H9 (cell line): ENCODE results near the gene RRP15. TPM values are rescaled to one million over a fixed set of nuclear protein-coding genes. Genes with fewer than 3 reads are reported as not detected.

Source experiments
- DNase-seq: peaks from one replicate; pipeline ENCODE4 v3.0.0-alpha.2; 2017
- H2AFZ ChIP-seq: one replicate; pipeline ENCODE4 v1.6.1; 2013; ENCODE audit warnings: mild to moderate bottlenecking, low read length, control low read depth, moderate library complexity
- H2AK5ac ChIP-seq: 2 replicates; pipeline ENCODE4 v1.6.1; 2013; ENCODE audit warnings: low read length, control low read depth, mixed read lengths; ENCODE audit not compliant: insufficient read length
- H2BK120ac ChIP-seq: one replicate; pipeline ENCODE4 v1.6.1; 2013; ENCODE audit warnings: low read depth, mild to moderate bottlenecking, low read length, control low read depth, inconsistent platforms; ENCODE audit not compliant: poor library complexity, severe bottlenecking
- H2BK12ac ChIP-seq: 2 replicates; pipeline ENCODE4 v1.6.1; 2013; ENCODE audit warnings: low read length, control low read depth, mixed read lengths, low read depth; ENCODE audit not compliant: insufficient read length
- H2BK15ac ChIP-seq: 2 replicates; pipeline ENCODE4 v1.6.1; 2013; ENCODE audit warnings: low read depth, low read length, control low read depth
- H2BK20ac ChIP-seq: one replicate; pipeline ENCODE4 v1.6.1; 2013; ENCODE audit warnings: low read depth, mild to moderate bottlenecking, low read length, control low read depth, inconsistent platforms; ENCODE audit not compliant: poor library complexity, severe bottlenecking
- H2BK5ac ChIP-seq: 2 replicates; pipeline ENCODE4 v1.6.1; 2013; ENCODE audit warnings: low read length, control low read depth, mixed read lengths; ENCODE audit not compliant: insufficient read length
- H3K14ac ChIP-seq: 2 replicates; pipeline ENCODE4 v1.6.1; 2013; ENCODE audit warnings: low read length, control low read depth; ENCODE audit not compliant: insufficient read depth
- H3K18ac ChIP-seq: 2 replicates; pipeline ENCODE4 v1.6.1; 2013; ENCODE audit warnings: low read depth, mild to moderate bottlenecking, mixed read lengths, low read length, control low read depth; ENCODE audit not compliant: insufficient read length
- H3K23ac ChIP-seq: 2 replicates; pipeline ENCODE4 v1.6.1; 2013; ENCODE audit warnings: low read length, control low read depth, mixed read lengths, low read depth; ENCODE audit not compliant: insufficient read length
- H3K23me2 ChIP-seq: 2 replicates; pipeline ENCODE4 v1.6.1; 2013; ENCODE audit warnings: low read depth, mild to moderate bottlenecking, mixed read lengths, low read length, control low read depth; ENCODE audit not compliant: insufficient read length, poor library complexity, severe bottlenecking
- H3K27ac ChIP-seq: 2 replicates; pipeline ENCODE4 v1.5.1; 2013; ENCODE audit warnings: low read length, control low read depth, mixed read lengths, low read depth; ENCODE audit not compliant: insufficient read length
- H3K27me3 ChIP-seq: 2 replicates; pipeline ENCODE4 v1.6.1; 2013; ENCODE audit warnings: low read length, control low read depth, inconsistent platforms; ENCODE audit not compliant: insufficient read depth
- H3K4ac ChIP-seq: 2 replicates; pipeline ENCODE4 v1.6.1; 2013; ENCODE audit warnings: low read depth, mild to moderate bottlenecking, control low read depth, inconsistent platforms, low read length, moderate library complexity
- H3K4me1 ChIP-seq: 2 replicates; pipeline ENCODE4 v1.6.1; 2013; ENCODE audit warnings: low read length, control low read depth, inconsistent platforms; ENCODE audit not compliant: insufficient read depth
- H3K4me2 ChIP-seq: 2 replicates; pipeline ENCODE4 v1.6.1; 2013; ENCODE audit warnings: low read length, control low read depth, mixed read lengths; ENCODE audit not compliant: insufficient read length, insufficient read depth
- H3K56ac ChIP-seq: 2 replicates; pipeline ENCODE4 v1.6.1; 2013; ENCODE audit warnings: low read depth, mild to moderate bottlenecking, mixed read lengths, low read length, control low read depth; ENCODE audit not compliant: insufficient read length
- H3K79me1 ChIP-seq: 2 replicates; pipeline ENCODE4 v1.6.1; 2013; ENCODE audit warnings: low read depth, mild to moderate bottlenecking, moderate library complexity, low read length, control low read depth, inconsistent platforms; ENCODE audit not compliant: insufficient read depth, poor library complexity, severe bottlenecking
- H3K79me2 ChIP-seq: 2 replicates; pipeline ENCODE4 v1.6.1; 2013; ENCODE audit warnings: low read length, control low read depth, inconsistent platforms; ENCODE audit not compliant: insufficient read depth
- H3K9ac ChIP-seq: 2 replicates; pipeline ENCODE4 v1.6.1; 2013; ENCODE audit warnings: low read length, control low read depth, mixed read lengths; ENCODE audit not compliant: insufficient read length; ENCODE audit errors: extremely low read depth
- H3K9me3 ChIP-seq: one replicate; pipeline ENCODE4 v1.6.1; 2013; ENCODE audit warnings: low read depth, low read length, inconsistent platforms; ENCODE audit not compliant: control insufficient read depth
- H3T11ph ChIP-seq: one replicate; pipeline ENCODE4 v1.6.1; 2013; ENCODE audit warnings: mild to moderate bottlenecking, low read length, control low read depth, inconsistent platforms
- H4K20me1 ChIP-seq: one replicate; pipeline ENCODE4 v1.6.1; 2013; ENCODE audit not compliant: control insufficient read depth, insufficient read length, insufficient read depth
- H4K5ac ChIP-seq: 2 replicates; pipeline ENCODE4 v1.6.1; 2013; ENCODE audit warnings: low read depth, mild to moderate bottlenecking, mixed read lengths, low read length, control low read depth; ENCODE audit not compliant: insufficient read length
- H4K8ac ChIP-seq: replicated peaks from 2 replicates; pipeline ENCODE4 v1.6.1; 2013; ENCODE audit warnings: low read length, control low read depth, mixed read lengths, low read depth; ENCODE audit not compliant: insufficient read length
- H4K91ac ChIP-seq: 2 replicates; pipeline ENCODE4 v1.6.1; 2013; ENCODE audit warnings: low read depth, mild to moderate bottlenecking, moderate library complexity, mixed read lengths, low read length, control low read depth; ENCODE audit not compliant: insufficient read length
- H3K27ac Mint-ChIP-seq, 3 experiments: 2 replicates in 2 of 3; 3 replicates in 1 of 3; pipeline ENCODE4 v1.8.0; 2020 to 2021; ENCODE audit warnings: mixed read lengths in 3 of 3, mild to moderate bottlenecking in 1 of 3, moderate library complexity in 1 of 3
- H3K27me3 Mint-ChIP-seq: 2 replicates; pipeline ENCODE4 v1.8.0; 2021; ENCODE audit warnings: low read depth, mild to moderate bottlenecking, moderate library complexity, mixed read lengths
- H3K36me3 Mint-ChIP-seq, 3 experiments: 2 replicates in 2 of 3; 3 replicates in 1 of 3; pipeline ENCODE4 v1.8.0; 2020 to 2021; ENCODE audit warnings: low read depth in 3 of 3, mixed read lengths in 3 of 3; ENCODE audit not compliant: insufficient read depth in 1 of 3
- H3K4me1 Mint-ChIP-seq, 2 experiments: 2 replicates each; pipeline ENCODE4 v1.8.0; 2020; ENCODE audit warnings: mixed read lengths in 2 of 2
- H3K4me3 Mint-ChIP-seq, 2 experiments: 2 replicates in 1 of 2; 3 replicates in 1 of 2; pipeline ENCODE4 v1.8.0; 2020 to 2021; ENCODE audit warnings: mild to moderate bottlenecking in 2 of 2, mixed read lengths in 2 of 2, moderate library complexity in 1 of 2
- H3K9me3 Mint-ChIP-seq, 2 experiments: 2 replicates in 1 of 2; 3 replicates in 1 of 2; pipeline ENCODE4 v1.8.0; 2020; ENCODE audit warnings: mild to moderate bottlenecking in 2 of 2, mixed read lengths in 2 of 2, moderate library complexity in 1 of 2
- WGBS: extraction: QIAGEN DNeasy Blood & Tissue Kit; methylation state at CpG from one replicate; pipeline ENCODE4 v1.1.7; 2013; ENCODE audit warnings: missing lambda C conversion rate, low lambda C conversion rate, mixed read lengths; ENCODE audit not compliant: insufficient read length; ENCODE audit errors: extremely low coverage; 5-methylcytosine and 5-hydroxymethylcytosine counted together
- total RNA-seq: library from RNA; stranded (reverse); gene quantifications from 2 replicates; pipeline ENCODE4 v1.2.1, GENCODE V29; 2021
- TF ChIP-seq, protein P1 (sequence below): fragments of 200-600 bp; sonication (generic); conservative IDR thresholded peaks from 3 replicates; pipeline ENCODE4 v1.8.0; 2021; ENCODE audit warnings: antibody characterized with exemption, mild to moderate bottlenecking

RRP15 gene
- total RNA-seq, 1 experiment from 2014 or later: 48.7 TPM

DNA sequence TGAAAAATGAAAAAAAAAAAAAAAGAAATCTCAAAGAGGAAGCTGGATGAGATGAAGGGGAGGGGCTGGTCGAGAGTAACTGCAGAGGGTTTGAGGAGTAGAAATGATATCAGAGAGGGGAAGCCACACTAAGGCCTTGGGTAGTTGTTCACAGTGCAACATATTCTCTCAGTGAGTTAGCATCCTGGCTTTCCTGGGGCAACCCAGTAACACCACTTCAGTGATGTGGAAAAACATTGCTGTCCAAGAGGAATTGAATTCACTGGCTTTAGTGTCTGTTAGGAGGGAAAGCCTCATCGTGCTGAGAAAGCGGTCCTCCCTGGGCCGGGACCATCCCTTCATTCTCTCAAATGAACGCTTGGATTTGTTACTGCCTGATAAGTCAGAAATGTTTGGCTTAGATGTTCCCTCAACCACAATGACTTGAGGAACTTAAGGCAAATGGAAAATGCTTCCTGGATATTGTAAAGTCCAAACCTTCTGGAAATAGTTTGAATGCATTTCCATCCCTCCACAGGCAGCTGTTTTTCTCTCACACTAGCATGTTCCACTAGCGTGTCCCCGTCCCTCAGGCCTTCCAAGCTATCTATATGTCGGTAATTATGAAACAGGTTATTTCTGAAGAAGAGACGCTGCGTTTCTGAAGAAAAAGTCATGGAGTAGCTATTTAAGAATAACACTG lies 72.3 kb downstream of the RRP15 start:
- H3K4ac ChIP-seq: no peak overlapping the region
- H3K27me3 ChIP-seq: no peaks in the 10 kb centered on the region
- H2AK5ac ChIP-seq: no peak overlapping the region
- H3K27ac ChIP-seq: no peak overlapping the region
- no peak overlapping the region for H3K56ac ChIP-seq
- DNase-seq: no peak
- H2BK15ac ChIP-seq: no peak overlapping the region
- H3K23me2 ChIP-seq: no peaks in the 10 kb centered on the region
- H3K27ac Mint-ChIP-seq: no peak overlapping the region; a peak in 1 of 7 replicates
- no peaks in the 10 kb centered on the region for H3K4me1 ChIP-seq
- no peak overlapping the region for H3K14ac ChIP-seq
- H3K4me1 Mint-ChIP-seq: peaks cover 7 to 8% of the 10 kb centered on the region in 2 experiments; a peak in 2 of 4 replicates
- H4K5ac ChIP-seq: no peak overlapping the region
- H4K91ac ChIP-seq: no peak overlapping the region
- no peak overlapping the region for H3K23ac ChIP-seq
- H2BK20ac ChIP-seq: no peak overlapping the region
- H3K79me2 ChIP-seq: no peaks in the 10 kb centered on the region
- no peaks in the 10 kb centered on the region for H3K9me3 ChIP-seq
- no peaks in the 10 kb centered on the region for H3K36me3 Mint-ChIP-seq
- H3K4me3 Mint-ChIP-seq: no peak overlapping the region
- H3K9me3 Mint-ChIP-seq: no peaks in the 10 kb centered on the region
- no peak overlapping the region for H2BK120ac ChIP-seq
- H3K9ac ChIP-seq: no peak overlapping the region
- H3K27me3 Mint-ChIP-seq: no peaks in the 10 kb centered on the region
- no peaks in the 10 kb centered on the region for H3K79me1 ChIP-seq
- TF ChIP-seq, protein P1, sequence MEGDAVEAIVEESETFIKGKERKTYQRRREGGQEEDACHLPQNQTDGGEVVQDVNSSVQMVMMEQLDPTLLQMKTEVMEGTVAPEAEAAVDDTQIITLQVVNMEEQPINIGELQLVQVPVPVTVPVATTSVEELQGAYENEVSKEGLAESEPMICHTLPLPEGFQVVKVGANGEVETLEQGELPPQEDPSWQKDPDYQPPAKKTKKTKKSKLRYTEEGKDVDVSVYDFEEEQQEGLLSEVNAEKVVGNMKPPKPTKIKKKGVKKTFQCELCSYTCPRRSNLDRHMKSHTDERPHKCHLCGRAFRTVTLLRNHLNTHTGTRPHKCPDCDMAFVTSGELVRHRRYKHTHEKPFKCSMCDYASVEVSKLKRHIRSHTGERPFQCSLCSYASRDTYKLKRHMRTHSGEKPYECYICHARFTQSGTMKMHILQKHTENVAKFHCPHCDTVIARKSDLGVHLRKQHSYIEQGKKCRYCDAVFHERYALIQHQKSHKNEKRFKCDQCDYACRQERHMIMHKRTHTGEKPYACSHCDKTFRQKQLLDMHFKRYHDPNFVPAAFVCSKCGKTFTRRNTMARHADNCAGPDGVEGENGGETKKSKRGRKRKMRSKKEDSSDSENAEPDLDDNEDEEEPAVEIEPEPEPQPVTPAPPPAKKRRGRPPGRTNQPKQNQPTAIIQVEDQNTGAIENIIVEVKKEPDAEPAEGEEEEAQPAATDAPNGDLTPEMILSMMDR: no peak
- no peak overlapping the region for H2BK5ac ChIP-seq
- H3T11ph ChIP-seq: no peak overlapping the region
- H3K18ac ChIP-seq: no peak overlapping the region
- H2AFZ ChIP-seq: no peak overlapping the region
- H4K20me1 ChIP-seq: no peaks in the 10 kb centered on the region
- H4K8ac ChIP-seq: no peak overlapping the region
- no peak overlapping the region for H2BK12ac ChIP-seq
- no peak overlapping the region for H3K4me2 ChIP-seq
- WGBS: no CpG with 5 or more reads among the region's 10 CpGs
